HG03196 (cell line): ENCODE data around the gene CSTPP1.
A peak's percentile ranks its signal among the peaks of the same experiment; 100 is the strongest.

Experiments used
- ATAC-seq: cut with Tn5 transposase; IDR thresholded peaks from one replicate; pipeline ENCODE4 v1.9.1; 2021; ENCODE audit not compliant: unreplicated experiment

Gene CSTPP1

GRCh38 chr11:46936138-46937110 is at the start of gene CSTPP1:
CSTPP1 (plus strand) TSS chr11:46936761; CDS start chr11:46936806, 45 bp downstream.
- peak; percentile 89 for ATAC-seq

GRCh38 chr11:46888636-46889035 is 47.9 kb upstream of the CSTPP1 start:
- no peak for ATAC-seq

- no peak for ATAC-seq
Observed at GRCh38 chr11:46889251-46889650, 47.3 kb upstream of the CSTPP1 start.

GRCh38 chr11:46889689-46890475 is 46.7 kb upstream of the CSTPP1 start:
- no peak for ATAC-seq

GRCh38 chr11:46890665-46891064 is 45.9 kb upstream of the CSTPP1 start:
- ATAC-seq, result no peak

GRCh38 chr11:46892109-46892508 is 44.5 kb upstream of the CSTPP1 start:
- no peak for ATAC-seq

- ATAC-seq, result no peak
Observed at GRCh38 chr11:46892838-46893237, 43.7 kb upstream of the CSTPP1 start.

- ATAC-seq, result no peak
Observed at GRCh38 chr11:46894506-46894905, 42.1 kb upstream of the CSTPP1 start.

GRCh38 chr11:46894961-46895360 is 41.6 kb upstream of the CSTPP1 start:
- ATAC-seq, result no peak

GRCh38 chr11:46895821-46896220 is 40.7 kb upstream of the CSTPP1 start:
- ATAC-seq, result no peak

- no peak for ATAC-seq
Observed at GRCh38 chr11:46896719-46897406, 39.7 kb upstream of the CSTPP1 start.

GRCh38 chr11:46898396-46899095 is 38.0 kb upstream of the CSTPP1 start:
- no peak for ATAC-seq

GRCh38 chr11:46899501-46900025 is 37.0 kb upstream of the CSTPP1 start:
- ATAC-seq, result no peak

- ATAC-seq, result no peak
Observed at GRCh38 chr11:46900091-46900746, 36.3 kb upstream of the CSTPP1 start.

- no peak for ATAC-seq
Observed at GRCh38 chr11:46901156-46901555, 35.4 kb upstream of the CSTPP1 start.

- ATAC-seq, result no peak
Observed at GRCh38 chr11:46902694-46903093, 33.9 kb upstream of the CSTPP1 start.

GRCh38 chr11:46903846-46904245 is 32.7 kb upstream of the CSTPP1 start:
- no peak for ATAC-seq

- ATAC-seq, result no peak
Observed at GRCh38 chr11:46905806-46906205, 30.8 kb upstream of the CSTPP1 start.

GRCh38 chr11:46906609-46907041 is 29.9 kb upstream of the CSTPP1 start:
- no peak for ATAC-seq

GRCh38 chr11:46907606-46908005 is 29.0 kb upstream of the CSTPP1 start:
- no peak for ATAC-seq
